ENCODE data around the gene CLPSL1. TPM values are rescaled to one million over a fixed set of nuclear protein-coding genes. Genes with fewer than 3 reads are reported as not detected.

The CLPSL1 gene
- total and polyA plus RNA-seq, 2 of the 8 experiments (the other 6 are each of a cell fraction or from before 2014, with no cell fraction given), result not detected

- TF ChIP-seq GTF2F1 (IDR thresholded peaks at IDR 0.05; ENCODE audit: borderline replicate concordance, low read depth, low read length) (no peak), HDAC2 (IDR thresholded peaks at IDR 0.05; ENCODE audit: borderline replicate concordance in 1 of 2, low read depth in 2 of 2, low read length in 2 of 2) (peak; percentile 39 to 64; a peak in 2 of 4 replicates), MAFK (IDR thresholded peaks at IDR 0.05; ENCODE audit: low read depth, low read length) (no peak), ASH2L (IDR thresholded peaks at IDR 0.05; ENCODE audit: low read length) (peak; percentile 88), NRF1 (IDR thresholded peaks at IDR 0.05; ENCODE audit: low read depth, low read length) (peak; percentile 17; the same call in 1 of the 2 replicates), TBP (IDR thresholded peaks at IDR 0.05; ENCODE audit: low read depth, low read length) (0 out of 2 replicates have a peak, but pooled peaks have one; percentile 18), POLR2A (IDR thresholded peaks at IDR 0.05; ENCODE audit: control extremely low read depth in 1 of 2, low read depth in 2 of 2, low read length in 2 of 2) (no peak), RBBP5 (IDR thresholded peaks at IDR 0.05; ENCODE audit: borderline replicate concordance, low read depth, low read length) (peak; percentile 91; the same call in 1 of the 2 replicates), POU5F1 (IDR thresholded peaks at IDR 0.05; ENCODE audit: low read depth, low read length) (no peak), HDAC6 (IDR thresholded peaks at IDR 0.05; ENCODE audit: low read depth, low read length) (no peak), RAD21 (IDR thresholded peaks at IDR 0.05 in 1 of 2, conservative IDR thresholded peaks at IDR 0.05 in 1 of 2; ENCODE audit: low read depth in 2 of 2, low read length in 2 of 2) (peak in 1 of 2 experiments; percentile 6; a peak in 1 of 4 replicates), CHD2 (IDR thresholded peaks at IDR 0.05; ENCODE audit: low read length) (no peak), RXRA (IDR thresholded peaks at IDR 0.05; ENCODE audit: insufficient read depth, low read depth, low read length) (0 out of 2 replicates have a peak, but pooled peaks have one; percentile 57), SP2 (IDR thresholded peaks at IDR 0.05; ENCODE audit: low read length) (no peak), TAF1 (IDR thresholded peaks at IDR 0.05; ENCODE audit: low read depth, low read length) (peak; percentile 39; the same call in 1 of the 2 replicates), SIRT6 (IDR thresholded peaks at IDR 0.05; ENCODE audit: low read length) (no peak), SIN3A (conservative IDR thresholded peaks at IDR 0.05 in 1 of 2, IDR thresholded peaks at IDR 0.05 in 1 of 2; ENCODE audit: low read depth in 1 of 2, low read length in 2 of 2) (peak in 1 of 2 experiments; percentile 26; a peak in 2 of 4 replicates), SRF (IDR thresholded peaks at IDR 0.05; ENCODE audit: low read depth, low read length) (no peak)
- TF ChIP-seq, protein P1, sequence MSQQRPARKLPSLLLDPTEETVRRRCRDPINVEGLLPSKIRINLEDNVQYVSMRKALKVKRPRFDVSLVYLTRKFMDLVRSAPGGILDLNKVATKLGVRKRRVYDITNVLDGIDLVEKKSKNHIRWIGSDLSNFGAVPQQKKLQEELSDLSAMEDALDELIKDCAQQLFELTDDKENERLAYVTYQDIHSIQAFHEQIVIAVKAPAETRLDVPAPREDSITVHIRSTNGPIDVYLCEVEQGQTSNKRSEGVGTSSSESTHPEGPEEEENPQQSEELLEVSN (IDR thresholded peaks at IDR 0.05), result 0 out of 2 replicates have a peak, but pooled peaks have one; percentile 19
- TF ChIP-seq, protein P2, sequence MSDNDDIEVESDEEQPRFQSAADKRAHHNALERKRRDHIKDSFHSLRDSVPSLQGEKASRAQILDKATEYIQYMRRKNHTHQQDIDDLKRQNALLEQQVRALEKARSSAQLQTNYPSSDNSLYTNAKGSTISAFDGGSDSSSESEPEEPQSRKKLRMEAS (IDR thresholded peaks at IDR 0.05), result peak; percentile 77
Measured at GRCh38 chr6:35731736-35732532, 48.9 kb upstream of the CLPSL1 start (continued).
